Osteocyte (in vitro differentiated cells): Measurements from ENCODE around the gene ZDHHC16. TPM values are rescaled to one million over a fixed set of nuclear protein-coding genes. Genes with fewer than 3 reads are reported as not detected.
A peak's percentile ranks its signal among the peaks of the same experiment; 100 is the strongest.

Source experiments
- DNase-seq: peaks from one replicate; pipeline ENCODE4 v3.0.0; 2021; ENCODE audit warnings: mixed read lengths; ENCODE audit not compliant: unreplicated experiment; ENCODE audit errors: extremely low spot score
- H3K27ac Mint-ChIP-seq: one replicate; pipeline ENCODE4 v1.8.0; 2021; ENCODE audit warnings: mild to moderate bottlenecking, mixed read lengths; ENCODE audit not compliant: unreplicated experiment
- H3K27me3 Mint-ChIP-seq: one replicate; pipeline ENCODE4 v1.8.0; 2021; ENCODE audit warnings: mixed read lengths; ENCODE audit not compliant: unreplicated experiment
- H3K36me3 Mint-ChIP-seq: one replicate; pipeline ENCODE4 v1.8.0; 2021; ENCODE audit warnings: mixed read lengths; ENCODE audit not compliant: unreplicated experiment
- H3K4me1 Mint-ChIP-seq: one replicate; pipeline ENCODE4 v1.8.0; 2021; ENCODE audit warnings: mixed read lengths; ENCODE audit not compliant: unreplicated experiment
- H3K4me3 Mint-ChIP-seq: one replicate; pipeline ENCODE4 v1.8.0; 2021; ENCODE audit warnings: mild to moderate bottlenecking, moderate library complexity, mixed read lengths; ENCODE audit not compliant: unreplicated experiment
- H3K9me3 Mint-ChIP-seq: one replicate; pipeline ENCODE4 v1.8.0; 2021; ENCODE audit warnings: mixed read lengths; ENCODE audit not compliant: unreplicated experiment
- total RNA-seq: library from RNA; stranded (reverse); gene quantifications from 2 replicates; pipeline ENCODE4 v1.2.1, GENCODE V29; 2021
- TF ChIP-seq, protein P1 (sequence below): fragments of 200-600 bp; sonication (generic); IDR thresholded peaks from 2 replicates; pipeline ENCODE4 v1.5.0; 2021; ENCODE audit warnings: antibody characterized with exemption, mild to moderate bottlenecking, moderate library complexity

ZDHHC16 gene
- total RNA-seq, 1 donor from 2014 or later = 46.9 TPM

GRCh38 chr10:97494151-97494550, 48.2 kb downstream of the ZDHHC16 start:
- no peak for DNase-seq
- no peaks in the 10 kb centered on the region for H3K9me3 Mint-ChIP-seq
- peaks cover 1% of the 10 kb centered on the region for H3K36me3 Mint-ChIP-seq
- H3K4me1 Mint-ChIP-seq = peaks cover 37% of the 10 kb centered on the region
- H3K27me3 Mint-ChIP-seq = no peaks in the 10 kb centered on the region
- no peak overlapping the region for H3K4me3 Mint-ChIP-seq
- TF ChIP-seq, protein P1, sequence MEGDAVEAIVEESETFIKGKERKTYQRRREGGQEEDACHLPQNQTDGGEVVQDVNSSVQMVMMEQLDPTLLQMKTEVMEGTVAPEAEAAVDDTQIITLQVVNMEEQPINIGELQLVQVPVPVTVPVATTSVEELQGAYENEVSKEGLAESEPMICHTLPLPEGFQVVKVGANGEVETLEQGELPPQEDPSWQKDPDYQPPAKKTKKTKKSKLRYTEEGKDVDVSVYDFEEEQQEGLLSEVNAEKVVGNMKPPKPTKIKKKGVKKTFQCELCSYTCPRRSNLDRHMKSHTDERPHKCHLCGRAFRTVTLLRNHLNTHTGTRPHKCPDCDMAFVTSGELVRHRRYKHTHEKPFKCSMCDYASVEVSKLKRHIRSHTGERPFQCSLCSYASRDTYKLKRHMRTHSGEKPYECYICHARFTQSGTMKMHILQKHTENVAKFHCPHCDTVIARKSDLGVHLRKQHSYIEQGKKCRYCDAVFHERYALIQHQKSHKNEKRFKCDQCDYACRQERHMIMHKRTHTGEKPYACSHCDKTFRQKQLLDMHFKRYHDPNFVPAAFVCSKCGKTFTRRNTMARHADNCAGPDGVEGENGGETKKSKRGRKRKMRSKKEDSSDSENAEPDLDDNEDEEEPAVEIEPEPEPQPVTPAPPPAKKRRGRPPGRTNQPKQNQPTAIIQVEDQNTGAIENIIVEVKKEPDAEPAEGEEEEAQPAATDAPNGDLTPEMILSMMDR = no peak
- H3K27ac Mint-ChIP-seq = no peak overlapping the region

- DNase-seq = no peak
- Mint-ChIP-seq H3K9me3 (no peaks in the 10 kb centered on the region), H3K4me1 (peaks cover 40% of the 10 kb centered on the region), H3K4me3 (no peak overlapping the region), H3K27me3 (no peaks in the 10 kb centered on the region), H3K27ac (peak overlapping the region; percentile 38), H3K36me3 (peaks cover 1% of the 10 kb centered on the region)
- TF ChIP-seq, protein P1 = no peak
Observed at GRCh38 chr10:97494863-97495506, 49.0 kb downstream of the ZDHHC16 start.

DNA sequence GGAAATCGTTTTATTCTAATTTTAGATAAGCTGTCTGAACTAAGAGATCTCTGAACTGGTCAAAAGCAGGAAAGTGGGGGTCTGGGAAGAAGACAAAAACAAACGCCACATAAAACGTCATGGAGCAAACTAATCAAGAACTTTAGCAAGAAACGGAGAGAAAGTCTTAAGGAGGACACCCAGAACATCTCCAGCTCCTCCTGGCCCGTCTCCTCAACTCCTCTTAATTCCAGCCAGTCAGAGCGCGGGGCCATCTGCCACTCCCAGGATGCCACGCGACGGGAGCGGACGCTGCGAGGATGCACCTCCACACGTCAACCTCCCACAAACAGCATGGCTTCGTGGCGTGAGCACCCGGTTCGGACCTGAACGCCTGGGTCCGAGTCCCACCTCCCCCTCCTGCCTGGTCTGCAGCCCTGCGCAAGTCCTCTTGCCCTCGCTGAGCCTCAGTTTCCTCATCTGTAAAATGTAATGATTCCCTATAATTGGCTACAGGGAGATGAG, 51.6 kb downstream of the ZDHHC16 start:
- TF ChIP-seq, protein P1 = no peak

DNA sequence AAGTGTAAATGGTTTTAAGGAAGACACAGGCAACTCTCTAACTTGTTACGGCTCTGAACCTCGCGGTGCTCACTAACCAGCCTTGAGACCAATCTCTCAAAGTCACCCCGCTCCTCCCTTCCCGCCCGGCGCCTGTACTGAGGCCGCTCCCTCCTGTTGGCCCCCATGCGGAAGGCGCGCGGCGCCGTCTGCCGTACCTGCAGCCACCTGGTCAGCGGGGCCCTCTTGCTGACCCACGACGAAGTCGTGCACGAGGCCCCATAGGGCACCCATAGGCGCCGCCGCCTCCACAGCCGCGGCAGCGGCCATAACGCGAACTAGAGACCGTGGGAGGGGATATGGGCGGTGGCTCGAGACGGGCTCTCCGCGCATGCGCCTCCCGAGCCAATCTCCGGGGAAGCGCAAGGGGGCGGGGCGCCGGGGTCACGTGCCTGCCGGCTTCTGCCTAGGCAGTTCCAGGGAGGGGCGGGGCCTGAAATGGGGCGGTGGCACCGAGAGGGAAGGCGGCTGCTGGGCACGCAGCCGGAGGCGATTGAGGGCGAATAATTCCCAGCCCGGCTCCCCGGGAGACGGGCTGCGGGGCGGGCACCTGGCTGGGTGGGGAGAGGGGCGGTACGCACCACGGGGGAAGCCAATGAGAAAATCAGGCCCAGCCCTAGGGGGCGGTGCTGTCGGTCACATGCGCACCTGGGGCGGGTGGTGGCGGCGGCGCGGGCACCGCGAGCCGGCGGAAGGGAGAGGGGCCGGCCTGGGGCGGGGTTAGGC, 52.3 kb downstream of the ZDHHC16 start, which contains the start of gene MMS19:
MMS19 (minus strand) TSS at position 347 of the 765 bp plus-strand sequence; CDS start at position 309, 38 bp downstream.
- peaks cover 58% of the 10 kb centered on the region for H3K4me1 Mint-ChIP-seq
- H3K4me3 Mint-ChIP-seq = peak within 1 kb of the TSS; percentile 89
- peak within 1 kb of the TSS; percentile 87 for H3K27ac Mint-ChIP-seq
- TF ChIP-seq, protein P1 = no peak
- DNase-seq = peak; percentile 100
- no peaks in the 10 kb centered on the region for H3K27me3 Mint-ChIP-seq
- peaks cover 3% of the 10 kb centered on the region for H3K36me3 Mint-ChIP-seq
- no peaks in the 10 kb centered on the region for H3K9me3 Mint-ChIP-seq

More for the DNA sequence above, 51.6 kb downstream of the ZDHHC16 start:
- Mint-ChIP-seq H3K9me3 (no peaks in the 10 kb centered on the region), H3K4me3 (peak overlapping the region; percentile 89), H3K36me3 (peaks cover 1% of the 10 kb centered on the region), H3K27me3 (no peaks in the 10 kb centered on the region), H3K4me1 (peaks cover 55% of the 10 kb centered on the region), H3K27ac (peak overlapping the region; percentile 87)
- DNase-seq = peak; percentile 91
